Middle frontal gyrus (tissue), 1 donor: ENCODE results near the gene ENOX1.

ENCODE experiments used
- DNase-seq: peaks from one replicate; pipeline ENCODE4 v3.0.0-alpha.2; 2015; ENCODE audit warnings: low spot score; ENCODE audit errors: extremely low spot score

Gene ENOX1

GRCh38 chr13:43669964-43670363 is 116.8 kb downstream of the ENOX1 start:
- no peak for DNase-seq

GRCh38 chr13:43669101-43669500 is 117.7 kb downstream of the ENOX1 start:
- DNase-seq: no peak

GRCh38 chr13:43666403-43666802 is 120.4 kb downstream of the ENOX1 start:
- no peak for DNase-seq

GRCh38 chr13:43665388-43665787 is 121.4 kb downstream of the ENOX1 start:
- no peak for DNase-seq

- no peak for DNase-seq
These were observed 122.0 kb downstream of the ENOX1 start for GRCh38 chr13:43664700-43665191.

GRCh38 chr13:43663474-43664090 is 123.2 kb downstream of the ENOX1 start:
- no peak for DNase-seq

GRCh38 chr13:43662976-43663375 is 123.8 kb downstream of the ENOX1 start:
- DNase-seq: no peak

- DNase-seq: no peak
These were observed 125.5 kb downstream of the ENOX1 start for GRCh38 chr13:43661161-43661830.

GRCh38 chr13:43657485-43657884 is 129.3 kb downstream of the ENOX1 start:
- no peak for DNase-seq

GRCh38 chr13:43653980-43654379 is 132.8 kb downstream of the ENOX1 start:
- DNase-seq: no peak

GRCh38 chr13:43653395-43653794 is 133.4 kb downstream of the ENOX1 start:
- no peak for DNase-seq

- DNase-seq: no peak
These were observed 134.0 kb downstream of the ENOX1 start for GRCh38 chr13:43652760-43653159.

- no peak for DNase-seq
These were observed 135.9 kb downstream of the ENOX1 start for GRCh38 chr13:43650882-43651281.

GRCh38 chr13:43648733-43649132 is 138.0 kb downstream of the ENOX1 start:
- no peak for DNase-seq

GRCh38 chr13:43647471-43647870 is 139.3 kb downstream of the ENOX1 start:
- no peak for DNase-seq

GRCh38 chr13:43640476-43640875 is 146.3 kb downstream of the ENOX1 start:
- no peak for DNase-seq

- no peak for DNase-seq
These were observed 155.7 kb downstream of the ENOX1 start for GRCh38 chr13:43631106-43631505.

GRCh38 chr13:43629691-43630480 is 156.9 kb downstream of the ENOX1 start:
- DNase-seq: no peak

- DNase-seq: no peak
These were observed 159.8 kb downstream of the ENOX1 start for GRCh38 chr13:43626994-43627393.

- no peak for DNase-seq
These were observed 172.7 kb downstream of the ENOX1 start for GRCh38 chr13:43614063-43614462.

- DNase-seq: no peak
These were observed 175.2 kb downstream of the ENOX1 start for GRCh38 chr13:43611281-43612273.
